ENCODE data around the gene ZBTB7B. TPM values are rescaled to one million over a fixed set of nuclear protein-coding genes. Genes with fewer than 3 reads are reported as not detected.

The ZBTB7B gene
- total and polyA plus RNA-seq, 9 of the 15 experiments (the other 6 are each of a cell fraction or from before 2014, with no cell fraction given): 0.04 to 46.5 (median 15.2) TPM

DNA sequence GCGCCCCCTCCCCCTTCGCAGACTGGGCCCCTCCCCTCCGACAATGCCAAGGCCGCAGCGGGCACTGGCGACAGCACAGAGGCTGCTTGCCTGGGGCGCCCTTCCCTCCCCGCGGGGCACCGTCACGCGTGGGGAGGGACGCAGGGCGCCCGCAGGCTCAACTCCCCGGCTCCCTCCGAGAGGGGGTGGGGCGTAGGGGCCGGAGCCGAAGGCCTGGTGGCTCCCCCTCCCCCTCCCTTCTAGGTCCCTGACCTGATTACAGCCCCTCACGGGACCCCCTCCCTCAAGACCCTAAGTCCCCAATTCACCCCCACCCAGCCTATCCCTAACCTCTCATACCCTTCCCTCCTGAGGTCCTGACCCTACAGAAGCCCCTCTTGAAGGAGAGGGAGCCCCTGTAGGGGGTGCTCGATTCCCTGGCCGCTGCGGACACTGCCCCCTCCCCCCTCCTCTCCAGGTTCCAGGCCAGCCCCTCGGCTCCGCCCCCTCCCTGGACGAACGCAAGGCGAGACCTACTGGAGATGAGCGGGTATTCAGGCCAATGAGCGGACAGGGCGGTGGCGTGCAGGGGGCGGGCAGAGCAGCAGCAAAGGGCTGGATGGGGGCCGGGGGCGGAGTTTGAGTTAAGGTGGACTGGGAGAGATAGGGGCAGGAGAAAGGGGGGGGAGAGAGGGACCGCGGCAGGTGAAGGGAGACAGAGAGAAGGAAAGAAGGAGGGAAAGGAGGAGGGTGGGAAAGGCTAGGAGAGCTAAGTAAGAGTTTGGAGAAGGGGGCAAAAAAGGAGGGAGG lies 733 bp upstream of the ZBTB7B start (continued):
- TF ChIP-seq, protein P1, sequence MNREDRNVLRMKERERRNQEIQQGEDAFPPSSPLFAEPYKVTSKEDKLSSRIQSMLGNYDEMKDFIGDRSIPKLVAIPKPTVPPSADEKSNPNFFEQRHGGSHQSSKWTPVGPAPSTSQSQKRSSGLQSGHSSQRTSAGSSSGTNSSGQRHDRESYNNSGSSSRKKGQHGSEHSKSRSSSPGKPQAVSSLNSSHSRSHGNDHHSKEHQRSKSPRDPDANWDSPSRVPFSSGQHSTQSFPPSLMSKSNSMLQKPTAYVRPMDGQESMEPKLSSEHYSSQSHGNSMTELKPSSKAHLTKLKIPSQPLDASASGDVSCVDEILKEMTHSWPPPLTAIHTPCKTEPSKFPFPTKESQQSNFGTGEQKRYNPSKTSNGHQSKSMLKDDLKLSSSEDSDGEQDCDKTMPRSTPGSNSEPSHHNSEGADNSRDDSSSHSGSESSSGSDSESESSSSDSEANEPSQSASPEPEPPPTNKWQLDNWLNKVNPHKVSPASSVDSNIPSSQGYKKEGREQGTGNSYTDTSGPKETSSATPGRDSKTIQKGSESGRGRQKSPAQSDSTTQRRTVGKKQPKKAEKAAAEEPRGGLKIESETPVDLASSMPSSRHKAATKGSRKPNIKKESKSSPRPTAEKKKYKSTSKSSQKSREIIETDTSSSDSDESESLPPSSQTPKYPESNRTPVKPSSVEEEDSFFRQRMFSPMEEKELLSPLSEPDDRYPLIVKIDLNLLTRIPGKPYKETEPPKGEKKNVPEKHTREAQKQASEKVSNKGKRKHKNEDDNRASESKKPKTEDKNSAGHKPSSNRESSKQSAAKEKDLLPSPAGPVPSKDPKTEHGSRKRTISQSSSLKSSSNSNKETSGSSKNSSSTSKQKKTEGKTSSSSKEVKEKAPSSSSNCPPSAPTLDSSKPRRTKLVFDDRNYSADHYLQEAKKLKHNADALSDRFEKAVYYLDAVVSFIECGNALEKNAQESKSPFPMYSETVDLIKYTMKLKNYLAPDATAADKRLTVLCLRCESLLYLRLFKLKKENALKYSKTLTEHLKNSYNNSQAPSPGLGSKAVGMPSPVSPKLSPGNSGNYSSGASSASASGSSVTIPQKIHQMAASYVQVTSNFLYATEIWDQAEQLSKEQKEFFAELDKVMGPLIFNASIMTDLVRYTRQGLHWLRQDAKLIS (CRISPR knock-in tag; IDR thresholded peaks at IDR 0.05): 0 out of 2 replicates have a peak, but pooled peaks have one; percentile 66
- TF ChIP-seq, protein P2, sequence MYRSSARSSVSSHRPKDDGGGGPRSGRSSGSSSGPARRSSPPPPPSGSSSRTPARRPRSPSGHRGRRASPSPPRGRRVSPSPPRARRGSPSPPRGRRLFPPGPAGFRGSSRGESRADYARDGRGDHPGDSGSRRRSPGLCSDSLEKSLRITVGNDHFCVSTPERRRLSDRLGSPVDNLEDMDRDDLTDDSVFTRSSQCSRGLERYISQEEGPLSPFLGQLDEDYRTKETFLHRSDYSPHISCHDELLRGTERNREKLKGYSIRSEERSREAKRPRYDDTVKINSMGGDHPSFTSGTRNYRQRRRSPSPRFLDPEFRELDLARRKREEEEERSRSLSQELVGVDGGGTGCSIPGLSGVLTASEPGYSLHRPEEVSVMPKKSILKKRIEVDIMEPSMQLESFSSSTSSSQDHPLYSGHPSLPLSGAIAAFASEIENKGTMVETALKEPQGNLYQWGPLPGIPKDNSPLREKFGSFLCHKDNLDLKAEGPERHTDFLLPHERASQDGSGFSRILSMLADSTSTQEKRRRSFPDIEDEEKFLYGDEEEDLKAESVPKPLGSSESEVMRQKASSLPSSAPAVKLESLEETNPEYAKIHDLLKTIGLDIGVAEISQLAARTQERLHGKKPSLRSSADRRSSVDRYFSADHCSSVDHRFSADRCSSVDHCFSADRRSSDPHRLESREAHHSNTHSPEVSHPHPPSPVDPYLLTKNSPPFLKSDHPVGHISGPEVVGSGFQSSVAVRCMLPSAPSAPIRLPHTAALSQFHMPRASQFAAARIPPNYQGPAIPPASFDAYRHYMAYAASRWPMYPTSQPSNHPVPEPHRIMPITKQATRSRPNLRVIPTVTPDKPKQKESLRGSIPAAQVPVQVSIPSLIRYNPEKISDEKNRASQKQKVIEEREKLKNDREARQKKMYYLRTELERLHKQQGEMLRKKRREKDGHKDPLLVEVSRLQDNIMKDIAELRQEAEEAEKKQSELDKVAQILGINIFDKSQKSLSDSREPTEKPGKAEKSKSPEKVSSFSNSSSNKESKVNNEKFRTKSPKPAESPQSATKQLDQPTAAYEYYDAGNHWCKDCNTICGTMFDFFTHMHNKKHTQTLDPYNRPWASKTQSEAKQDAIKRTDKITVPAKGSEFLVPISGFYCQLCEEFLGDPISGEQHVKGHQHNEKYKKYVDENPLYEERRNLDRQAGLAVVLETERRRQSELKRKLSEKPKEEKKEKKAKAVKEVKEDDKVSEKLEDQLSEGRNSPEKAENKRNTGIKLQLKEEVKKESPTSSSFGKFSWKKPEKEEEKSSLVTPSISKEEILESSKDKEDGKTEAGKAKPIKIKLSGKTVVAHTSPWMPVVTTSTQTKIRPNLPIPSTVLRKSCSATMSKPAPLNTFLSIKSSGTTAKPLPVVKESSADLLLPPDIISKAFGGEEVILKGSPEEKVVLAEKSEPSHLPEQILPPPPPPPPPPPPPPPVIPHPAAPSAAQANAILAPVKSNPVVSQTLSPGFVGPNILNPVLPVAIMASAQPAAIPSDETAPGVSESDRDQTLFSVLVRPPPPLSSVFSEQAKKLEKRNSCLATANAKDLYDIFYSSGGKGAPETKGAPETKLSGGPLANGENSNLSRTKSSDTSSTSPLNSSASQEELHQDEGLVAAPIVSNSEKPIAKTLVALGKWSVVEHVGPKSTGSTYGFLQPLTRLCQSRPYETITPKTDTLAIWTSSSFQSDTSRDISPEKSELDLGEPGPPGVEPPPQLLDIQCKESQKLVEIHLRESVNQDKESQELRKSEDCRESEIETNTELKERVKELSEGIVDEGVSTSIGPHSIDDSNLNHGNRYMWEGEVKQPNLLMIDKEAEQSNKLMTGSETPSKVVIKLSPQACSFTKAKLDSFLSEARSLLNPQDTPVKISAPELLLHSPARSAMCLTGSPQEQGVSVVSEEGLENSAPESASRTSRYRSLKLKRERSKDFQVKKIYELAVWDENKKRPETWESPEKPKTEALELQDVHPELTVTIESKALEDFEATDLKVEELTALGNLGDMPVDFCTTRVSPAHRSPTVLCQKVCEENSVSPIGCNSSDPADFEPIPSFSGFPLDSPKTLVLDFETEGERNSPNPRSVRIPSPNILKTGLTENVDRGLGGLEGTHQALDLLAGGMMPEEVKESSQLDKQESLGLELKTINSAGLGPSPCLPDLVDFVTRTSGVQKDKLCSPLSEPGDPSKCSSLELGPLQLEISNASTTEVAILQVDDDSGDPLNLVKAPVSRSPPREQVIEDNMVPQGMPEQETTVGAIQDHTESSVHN (IDR thresholded peaks at IDR 0.05; ENCODE audit: borderline replicate concordance in 1 of 2, low read depth in 1 of 2): no peak
- TF ChIP-seq ZNF507 (tag; conservative IDR thresholded peaks at IDR 0.05) (no peak), TEAD2 (tag; IDR thresholded peaks at IDR 0.05) (no peak), BHLHE40 (IDR thresholded peaks at IDR 0.05; ENCODE audit: low read length) (peak; percentile 97)
- TF ChIP-seq, protein P3, sequence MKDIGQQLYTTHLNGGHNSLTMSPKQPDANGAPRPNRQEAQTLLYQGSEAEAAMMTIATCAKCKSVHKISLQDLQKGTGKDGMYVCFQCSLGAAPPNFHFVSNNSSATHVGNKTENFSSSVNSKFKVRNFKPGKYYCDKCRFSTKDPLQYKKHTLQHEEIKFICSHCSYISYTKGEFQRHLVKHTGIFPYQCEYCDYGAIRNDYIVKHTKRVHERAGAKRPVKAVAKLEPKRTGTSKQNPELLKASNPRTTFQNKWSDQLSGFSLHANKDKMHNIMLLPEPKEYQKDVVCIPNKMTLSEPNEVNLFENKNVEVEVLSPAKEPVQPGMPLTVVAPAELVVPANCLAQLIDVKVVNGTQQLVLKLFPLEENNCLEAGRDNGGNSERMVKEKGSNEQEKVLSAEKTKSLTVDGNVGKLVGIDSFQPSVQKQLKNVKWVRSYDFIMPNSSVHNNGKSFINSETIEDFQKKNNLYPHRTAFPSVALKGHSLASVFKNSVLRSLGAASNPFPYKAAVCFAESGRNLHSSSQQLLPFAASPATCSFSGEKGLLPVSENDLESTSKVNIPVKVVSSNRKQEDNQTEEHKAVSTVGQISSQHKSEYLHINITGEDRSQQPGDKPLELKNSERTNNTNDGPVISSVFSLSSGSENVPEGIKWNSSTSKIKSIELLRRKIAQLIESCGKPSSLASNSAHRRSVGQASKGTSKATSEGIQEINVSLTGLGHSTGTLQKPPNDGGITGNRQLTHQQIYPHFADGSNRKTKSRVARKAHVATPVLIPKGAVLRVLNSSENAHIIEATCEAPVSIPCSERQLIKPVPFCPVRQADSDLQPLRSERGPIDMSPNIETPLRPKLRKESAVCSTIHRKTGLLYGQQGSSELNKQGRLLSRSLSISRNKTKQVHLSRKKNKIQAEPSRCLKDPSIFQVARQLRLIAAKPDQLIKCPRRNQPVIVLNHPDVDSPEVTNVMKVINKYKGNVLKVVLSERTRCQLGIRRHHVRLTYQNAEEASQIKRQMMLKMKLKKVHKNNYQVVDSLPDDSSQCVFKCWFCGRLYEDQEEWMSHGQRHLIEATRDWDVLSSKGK (CRISPR knock-in tag; IDR thresholded peaks at IDR 0.05): no peak
- TF ChIP-seq, protein P4, sequence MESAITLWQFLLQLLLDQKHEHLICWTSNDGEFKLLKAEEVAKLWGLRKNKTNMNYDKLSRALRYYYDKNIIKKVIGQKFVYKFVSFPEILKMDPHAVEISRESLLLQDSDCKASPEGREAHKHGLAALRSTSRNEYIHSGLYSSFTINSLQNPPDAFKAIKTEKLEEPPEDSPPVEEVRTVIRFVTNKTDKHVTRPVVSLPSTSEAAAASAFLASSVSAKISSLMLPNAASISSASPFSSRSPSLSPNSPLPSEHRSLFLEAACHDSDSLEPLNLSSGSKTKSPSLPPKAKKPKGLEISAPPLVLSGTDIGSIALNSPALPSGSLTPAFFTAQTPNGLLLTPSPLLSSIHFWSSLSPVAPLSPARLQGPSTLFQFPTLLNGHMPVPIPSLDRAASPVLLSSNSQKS (CRISPR knock-in tag; IDR thresholded peaks at IDR 0.05): no peak

All from K562 (cell line).